Smooth muscle cell (in vitro differentiated cells): ENCODE measurements around the gene BST2. TPM values are rescaled to one million over a fixed set of nuclear protein-coding genes. Genes with fewer than 3 reads are reported as not detected.

Source experiments
- DNase-seq: peaks from one replicate; lab custom pipeline; 2025; ENCODE audit not compliant: unreplicated experiment; lab: John Stamatoyannopoulos, UW
- H2AFZ ChIP-seq: fragments of 200-600 bp; sonication (generic); 2 replicates; pipeline ENCODE4 v1.6.0; 2016; ENCODE audit warnings: antibody characterized with exemption, low read depth, mild to moderate bottlenecking
- H3F3A ChIP-seq: fragments of 200-600 bp; sonication (generic); 2 replicates; pipeline ENCODE4 v1.6.0; 2017; ENCODE audit warnings: antibody characterized with exemption, low read depth
- H3K27ac ChIP-seq: fragments of 200-600 bp; sonication (generic); 2 replicates; pipeline ENCODE4 v1.5.1; 2016; ENCODE audit warnings: low read depth, mild to moderate bottlenecking
- H3K27me3 ChIP-seq: fragments of 200-600 bp; sonication (generic); 2 replicates; pipeline ENCODE4 v1.6.1; 2016; ENCODE audit warnings: low read depth, mild to moderate bottlenecking
- H3K36me3 ChIP-seq: fragments of 200-600 bp; sonication (generic); 2 replicates; pipeline ENCODE4 v1.5.1; 2016; ENCODE audit warnings: low read depth
- H3K4me1 ChIP-seq: fragments of 200-600 bp; sonication (generic); 2 replicates; pipeline ENCODE4 v1.5.1; 2016; ENCODE audit warnings: low read depth
- H3K4me2 ChIP-seq: fragments of 200-600 bp; sonication (generic); 2 replicates; pipeline ENCODE4 v1.6.0; 2016; ENCODE audit warnings: mild to moderate bottlenecking
- H3K4me3 ChIP-seq: fragments of 200-600 bp; sonication (generic); 2 replicates; pipeline ENCODE4 v1.5.1; 2016; ENCODE audit warnings: mild to moderate bottlenecking
- H3K79me2 ChIP-seq: fragments of 200-600 bp; sonication (generic); 2 replicates; pipeline ENCODE4 v1.6.0; 2016; ENCODE audit warnings: low read depth, mild to moderate bottlenecking
- H3K9ac ChIP-seq: fragments of 200-600 bp; sonication (generic); 2 replicates; pipeline ENCODE4 v1.6.0; 2016; ENCODE audit warnings: low read depth
- H3K9me3 ChIP-seq: fragments of 200-600 bp; sonication (generic); replicated peaks from 2 replicates; pipeline ENCODE4 v1.5.1; 2016; ENCODE audit warnings: low read depth
- H4K20me1 ChIP-seq: fragments of 200-600 bp; sonication (generic); 2 replicates; pipeline ENCODE4 v1.6.0; 2016; ENCODE audit warnings: low read depth
- CTCF ChIP-seq: fragments of 200-600 bp; sonication (generic); IDR thresholded peaks from 2 replicates; pipeline ENCODE4 v1.5.1; 2017; ENCODE audit warnings: borderline replicate concordance, mild to moderate bottlenecking, antibody characterized with exemption; ENCODE audit not compliant: insufficient read depth, poor library complexity, severe bottlenecking
- WGBS: methylation state at CpG from one replicate; pipeline ENCODE4 v1.1.7; 2016; ENCODE audit warnings: low lambda C conversion rate; 5-methylcytosine and 5-hydroxymethylcytosine counted together
- polyA plus RNA-seq: library from polyadenylated mRNA; unstranded; fragments of >200 nt; fragmentation: Nextera tagmentation; extraction: Ambion mirVana; gene quantifications from 2 replicates; pipeline ENCODE4 v1.2.1, GENCODE V29; 2016
- total RNA-seq: library from RNA; depleted of rRNA; stranded (reverse); fragments of >200 nt; gene quantifications from 2 replicates; pipeline ENCODE4 v1.2.3, GENCODE V29; 2014

BST2 gene
- total and polyA plus RNA-seq, 2 experiments from 2014 or later = 3.7 to 14.4 TPM

DNA sequence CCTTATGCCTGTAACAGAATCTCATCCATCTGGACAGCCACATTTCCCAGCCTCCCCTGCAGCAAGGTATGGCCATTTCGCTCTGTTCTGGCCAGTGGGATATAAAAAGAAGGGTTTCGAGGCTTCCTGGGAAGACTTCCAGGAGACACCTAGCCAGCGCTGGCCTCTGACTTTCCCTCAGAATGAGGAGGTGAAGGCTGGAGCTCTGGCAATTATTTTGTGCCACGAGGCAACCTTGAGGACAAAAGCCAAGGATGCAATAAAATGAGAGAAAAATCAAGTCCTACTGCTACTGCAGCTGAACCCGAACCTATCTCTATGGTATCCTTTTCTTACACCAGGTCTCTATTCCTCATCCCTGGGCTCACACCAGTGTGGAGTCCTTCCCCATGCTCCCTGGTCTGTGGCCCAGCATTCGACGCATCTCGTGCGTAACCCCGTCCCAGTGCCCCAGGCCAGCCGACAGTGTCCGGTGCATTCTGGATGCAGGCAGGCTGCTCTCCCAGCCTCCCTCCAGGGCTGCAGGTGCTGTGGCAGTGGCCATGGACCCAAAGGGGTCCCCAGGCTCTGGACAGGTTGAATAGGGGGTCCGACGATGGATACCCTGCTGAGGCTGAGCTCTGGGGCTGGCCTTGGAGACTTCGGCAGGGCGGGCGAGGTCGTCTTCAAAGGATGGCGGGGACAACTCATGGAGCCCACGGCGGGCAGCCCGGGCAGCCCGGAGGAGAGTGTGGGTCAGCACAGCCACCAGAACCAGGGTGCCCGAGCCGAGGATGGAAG is 30.9 kb upstream of the BST2 start:
- Histone ChIP-seq H3K4me3 (no peak overlapping the region), H3K4me1 (no peaks in the 10 kb centered on the region), H3K27ac (no peak overlapping the region), H3F3A (no peaks in the 10 kb centered on the region), H2AFZ (no peak overlapping the region), H3K4me2 (no peak overlapping the region), H3K27me3 (no peaks in the 10 kb centered on the region), H3K36me3 (no peaks in the 10 kb centered on the region), H3K9me3 (no peaks in the 10 kb centered on the region), H3K9ac (no peak overlapping the region), H4K20me1 (no peaks in the 10 kb centered on the region), H3K79me2 (no peaks in the 10 kb centered on the region)
- no peak for DNase-seq
- no peak for TF ChIP-seq CTCF
- 96% methylated on average over 25 of the region's 25 CpGs for WGBS

GRCh38 chr19:17435218-17435617 is 29.8 kb upstream of the BST2 start:
- WGBS = 94% methylated on average over 7 of the region's 7 CpGs
- Histone ChIP-seq H3K9me3 (no peaks in the 10 kb centered on the region), H3K79me2 (no peaks in the 10 kb centered on the region)

GRCh38 chr19:17431417-17431816 is 26.0 kb upstream of the BST2 start:
- H3K4me1 ChIP-seq = no peaks in the 10 kb centered on the region
- no peak overlapping the region for H3K4me2 ChIP-seq
- TF ChIP-seq CTCF = no peak
- no peak for DNase-seq
- no peaks in the 10 kb centered on the region for H3K79me2 ChIP-seq
- no peaks in the 10 kb centered on the region for H4K20me1 ChIP-seq
- no peak overlapping the region for H3K4me3 ChIP-seq
- H3K9me3 ChIP-seq = no peaks in the 10 kb centered on the region
- H3K27ac ChIP-seq = no peak overlapping the region
- H3K36me3 ChIP-seq = no peaks in the 10 kb centered on the region
- H3F3A ChIP-seq = no peaks in the 10 kb centered on the region
- no peak overlapping the region for H2AFZ ChIP-seq
- 92% methylated on average over 7 of the region's 7 CpGs for WGBS
- H3K9ac ChIP-seq = no peak overlapping the region
- no peaks in the 10 kb centered on the region for H3K27me3 ChIP-seq

More at GRCh38 chr19:17435218-17435617, 29.8 kb upstream of the BST2 start:
- no peaks in the 10 kb centered on the region for H4K20me1 ChIP-seq
- H3K4me1 ChIP-seq = no peaks in the 10 kb centered on the region
- no peaks in the 10 kb centered on the region for H3F3A ChIP-seq
- H3K27ac ChIP-seq = no peak overlapping the region
- DNase-seq = no peak
- H3K9ac ChIP-seq = no peak overlapping the region
- no peak overlapping the region for H2AFZ ChIP-seq
- H3K4me3 ChIP-seq = no peak overlapping the region
- no peak for TF ChIP-seq CTCF
- H3K27me3 ChIP-seq = no peaks in the 10 kb centered on the region
- H3K4me2 ChIP-seq = no peak overlapping the region
- H3K36me3 ChIP-seq = no peaks in the 10 kb centered on the region

- no peaks in the 10 kb centered on the region for H3K9me3 ChIP-seq
- WGBS = 83% methylated on average over 17 of the region's 17 CpGs
- no peak overlapping the region for H3K27ac ChIP-seq
- no peaks in the 10 kb centered on the region for H3F3A ChIP-seq
- no peak for TF ChIP-seq CTCF
- H3K36me3 ChIP-seq = no peaks in the 10 kb centered on the region
- no peak overlapping the region for H3K4me2 ChIP-seq
- no peaks in the 10 kb centered on the region for H3K4me1 ChIP-seq
- no peak overlapping the region for H3K9ac ChIP-seq
- no peak overlapping the region for H3K4me3 ChIP-seq
- no peaks in the 10 kb centered on the region for H3K27me3 ChIP-seq
- H3K79me2 ChIP-seq = no peaks in the 10 kb centered on the region
- no peaks in the 10 kb centered on the region for H4K20me1 ChIP-seq
- H2AFZ ChIP-seq = no peak overlapping the region
- DNase-seq = no peak
Observed at GRCh38 chr19:17429641-17430113, 24.2 kb upstream of the BST2 start.
